Activated T-cell treated with anti-CD3 and anti-CD28 coated beads, Interleukin-2, amount 50 U/mL, for 4 hours (primary cell): ENCODE data around the gene SP3. TPM values are rescaled to one million over a fixed set of nuclear protein-coding genes. Genes with fewer than 3 reads are reported as not detected.
A peak's percentile ranks its signal among the peaks of the same experiment; 100 is the strongest.

Experiments used
- ATAC-seq, 2 donors: fragments of 200-7000 bp; cut with Tn5 transposase; one replicate each; pipeline ENCODE4 v1.10.0; 2021
- DNase-seq: peaks from one replicate; pipeline ENCODE4 v3.0.0-alpha.2; 2020
- H3K27me3 Mint-ChIP-seq: one replicate; pipeline ENCODE4 v1.8.0; 2021; ENCODE audit warnings: low read depth, mixed read lengths
- H3K36me3 Mint-ChIP-seq: one replicate; pipeline ENCODE4 v1.8.0; 2022; ENCODE audit warnings: mixed read lengths; ENCODE audit not compliant: insufficient read depth
- H3K4me1 Mint-ChIP-seq: one replicate; pipeline ENCODE4 v1.8.0; 2021; ENCODE audit warnings: low read depth, mixed read lengths
- H3K4me3 Mint-ChIP-seq: one replicate; pipeline ENCODE4 v1.8.0; 2021; ENCODE audit warnings: mild to moderate bottlenecking, moderate library complexity, mixed read lengths
- H3K9me3 Mint-ChIP-seq: one replicate; pipeline ENCODE4 v1.8.0; 2021; ENCODE audit warnings: mixed read lengths
- total RNA-seq, 3 donors: library from RNA; stranded (reverse); gene quantifications; one replicate each; pipeline ENCODE4 v1.2.1, GENCODE V29; 2021

SP3 gene
- total RNA-seq, 3 donors from 2014 or later, result 86.5 to 89.9 (median 89.9) TPM

- H3K36me3 Mint-ChIP-seq, result peaks cover 54% of the 10 kb centered on the region
- H3K4me1 Mint-ChIP-seq, result peaks cover 93% of the 10 kb centered on the region
- H3K9me3 Mint-ChIP-seq, result no peaks in the 10 kb centered on the region
- H3K27me3 Mint-ChIP-seq, result no peaks in the 10 kb centered on the region
- H3K4me3 Mint-ChIP-seq, result no peak overlapping the region
- no peak for ATAC-seq
- no peak for DNase-seq
Observed at GRCh38 chr2:173955867-173956266, 9.3 kb downstream of the SP3 start.

DNA sequence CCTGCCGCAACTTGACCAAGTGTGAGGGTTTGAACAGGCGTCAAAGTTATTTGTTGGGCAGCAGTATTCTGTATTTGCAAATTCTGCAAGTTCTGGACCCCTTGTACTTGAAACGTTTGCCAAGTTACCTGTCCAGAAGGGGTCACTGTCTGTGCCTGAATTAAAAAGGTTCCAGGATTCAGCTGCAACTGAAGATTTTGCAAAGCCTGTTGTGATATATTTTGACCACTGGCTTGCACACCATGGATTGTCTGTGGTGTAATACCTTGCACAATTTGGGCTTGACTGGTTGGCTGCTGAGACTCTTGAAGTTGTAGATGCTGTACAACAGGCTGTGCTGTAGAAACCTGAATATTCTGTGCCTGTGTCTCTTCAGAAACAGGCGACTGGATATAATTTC is 10.2 kb downstream of the SP3 start:
- no peaks in the 10 kb centered on the region for H3K27me3 Mint-ChIP-seq
- H3K4me3 Mint-ChIP-seq, result no peak overlapping the region
- peaks cover 94% of the 10 kb centered on the region for H3K4me1 Mint-ChIP-seq
- H3K9me3 Mint-ChIP-seq, result no peaks in the 10 kb centered on the region
- ATAC-seq (no peak), DNase-seq (no peak)
- peaks cover 51% of the 10 kb centered on the region for H3K36me3 Mint-ChIP-seq

- peaks cover 91% of the 10 kb centered on the region for H3K4me1 Mint-ChIP-seq
- ATAC-seq (no peak), DNase-seq (no peak)
- no peaks in the 10 kb centered on the region for H3K27me3 Mint-ChIP-seq
- H3K9me3 Mint-ChIP-seq, result no peaks in the 10 kb centered on the region
- H3K4me3 Mint-ChIP-seq, result no peak overlapping the region
- H3K36me3 Mint-ChIP-seq, result peaks cover 47% of the 10 kb centered on the region
Observed at GRCh38 chr2:173953047-173953424, 12.1 kb downstream of the SP3 start.

DNA sequence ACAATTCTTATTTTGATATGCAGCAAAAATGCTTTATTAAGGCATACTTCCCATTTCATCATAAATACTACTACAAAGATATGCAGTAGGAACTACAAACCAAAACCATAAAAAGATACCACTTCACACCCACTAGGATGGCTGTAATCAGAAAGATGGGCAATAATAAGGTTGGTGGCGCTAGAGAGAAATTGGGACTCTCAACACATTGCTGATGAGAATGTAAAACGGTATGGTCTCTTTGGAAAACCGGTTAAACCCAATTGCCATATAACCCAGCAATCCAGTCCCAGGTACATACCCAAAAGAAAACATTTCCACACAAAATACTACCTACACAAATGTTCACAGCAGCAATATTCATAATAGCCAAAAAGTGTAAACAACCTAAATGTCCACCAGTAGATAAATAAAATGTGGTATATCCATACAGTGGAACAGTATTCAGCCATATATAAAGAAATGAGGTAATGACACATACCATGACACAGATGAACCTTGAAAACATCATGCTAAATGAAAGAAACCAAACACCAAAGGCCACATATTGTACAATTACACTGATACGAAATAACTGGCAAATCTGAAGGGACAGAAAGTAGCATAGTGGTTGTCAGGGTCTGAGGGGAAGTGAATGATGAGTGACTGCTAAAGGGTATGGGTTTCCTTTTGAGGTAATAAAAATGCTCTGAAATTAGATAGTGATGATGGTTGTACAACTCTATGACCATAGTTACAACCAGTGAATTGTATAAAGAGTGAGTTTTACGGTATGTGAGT is 12.7 kb downstream of the SP3 start:
- no peak for DNase-seq
- ATAC-seq, result peak; percentile 35 to 48
- Mint-ChIP-seq H3K27me3 (no peaks in the 10 kb centered on the region), H3K9me3 (no peaks in the 10 kb centered on the region), H3K4me3 (peak overlapping the region; percentile 24), H3K4me1 (peaks cover 93% of the 10 kb centered on the region), H3K36me3 (peaks cover 51% of the 10 kb centered on the region)

- no peak for ATAC-seq
- peaks cover 85% of the 10 kb centered on the region for H3K4me1 Mint-ChIP-seq
Observed at GRCh38 chr2:173948842-173949241, 16.3 kb downstream of the SP3 start.

GRCh38 chr2:173948198-173948597 is 17.0 kb downstream of the SP3 start:
- H3K4me3 Mint-ChIP-seq, result no peak overlapping the region
- H3K27me3 Mint-ChIP-seq, result no peaks in the 10 kb centered on the region
- no peak for ATAC-seq
- DNase-seq, result no peak
- H3K4me1 Mint-ChIP-seq, result peaks cover 85% of the 10 kb centered on the region
- no peaks in the 10 kb centered on the region for H3K9me3 Mint-ChIP-seq
- H3K36me3 Mint-ChIP-seq, result peaks cover 30% of the 10 kb centered on the region

More at GRCh38 chr2:173948842-173949241, 16.3 kb downstream of the SP3 start:
- H3K27me3 Mint-ChIP-seq, result no peaks in the 10 kb centered on the region
- peaks cover 32% of the 10 kb centered on the region for H3K36me3 Mint-ChIP-seq
- H3K9me3 Mint-ChIP-seq, result no peaks in the 10 kb centered on the region
- H3K4me3 Mint-ChIP-seq, result no peak overlapping the region
- DNase-seq, result no peak

DNA sequence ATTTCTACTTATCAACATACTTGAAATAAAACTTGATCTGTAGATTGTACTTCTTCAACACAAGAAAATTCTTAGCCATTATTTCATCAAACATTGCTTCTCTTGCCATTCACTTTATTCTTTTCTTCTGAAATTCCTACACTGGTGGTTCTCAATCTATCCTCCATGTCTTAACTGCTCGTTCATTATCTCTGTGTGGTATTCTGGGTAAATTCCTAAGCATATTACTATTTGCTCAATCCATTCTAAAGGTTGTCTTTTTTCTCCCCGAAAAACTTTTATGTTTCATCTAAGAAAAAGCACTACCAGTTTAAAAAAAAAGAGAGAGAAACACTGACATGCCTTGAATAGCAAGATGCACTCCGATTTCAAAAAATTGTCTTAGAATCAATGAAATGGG is 18.0 kb downstream of the SP3 start:
- peaks cover 21% of the 10 kb centered on the region for H3K36me3 Mint-ChIP-seq
- no peak for ATAC-seq
- H3K4me1 Mint-ChIP-seq, result peaks cover 84% of the 10 kb centered on the region
- no peaks in the 10 kb centered on the region for H3K27me3 Mint-ChIP-seq
- no peak overlapping the region for H3K4me3 Mint-ChIP-seq
- no peak for DNase-seq
- no peaks in the 10 kb centered on the region for H3K9me3 Mint-ChIP-seq

GRCh38 chr2:173943738-173944137 is 21.4 kb downstream of the SP3 start:
- DNase-seq (no peak), ATAC-seq (no peak)
- H3K4me3 Mint-ChIP-seq, result no peak overlapping the region
- peaks cover 84% of the 10 kb centered on the region for H3K4me1 Mint-ChIP-seq
- H3K36me3 Mint-ChIP-seq, result peaks cover 19% of the 10 kb centered on the region
- H3K9me3 Mint-ChIP-seq, result no peaks in the 10 kb centered on the region
- H3K27me3 Mint-ChIP-seq, result no peaks in the 10 kb centered on the region

- Mint-ChIP-seq H3K4me1 (peaks cover 89% of the 10 kb centered on the region), H3K4me3 (no peak overlapping the region)
Observed at GRCh38 chr2:173942861-173943523, 22.2 kb downstream of the SP3 start.

DNA sequence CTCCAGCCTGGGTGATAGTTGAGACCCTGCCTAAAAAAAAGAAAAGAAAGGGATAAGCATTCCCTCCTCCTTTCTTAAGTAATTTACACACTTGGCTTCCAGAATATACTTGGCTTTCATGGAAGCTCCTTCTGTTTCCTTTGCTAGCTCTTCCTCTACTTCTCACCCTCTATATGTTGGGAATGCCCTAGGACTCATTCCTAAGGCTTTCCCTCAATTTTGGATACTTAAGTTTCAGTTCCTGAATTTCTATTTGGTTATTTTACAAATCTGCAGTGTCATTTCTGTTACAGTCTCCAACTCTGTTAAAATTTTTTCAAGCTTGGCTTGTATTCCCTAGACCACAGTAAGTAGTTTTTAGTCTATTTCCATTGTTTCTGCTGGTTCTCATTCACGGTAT is 23.6 kb downstream of the SP3 start:
- no peak overlapping the region for H3K4me3 Mint-ChIP-seq
- peaks cover 13% of the 10 kb centered on the region for H3K36me3 Mint-ChIP-seq
- H3K27me3 Mint-ChIP-seq, result no peaks in the 10 kb centered on the region
- DNase-seq, result no peak
- H3K9me3 Mint-ChIP-seq, result no peaks in the 10 kb centered on the region
- ATAC-seq, result no peak
- H3K4me1 Mint-ChIP-seq, result peaks cover 80% of the 10 kb centered on the region

More at GRCh38 chr2:173942861-173943523, 22.2 kb downstream of the SP3 start:
- DNase-seq (no peak), ATAC-seq (no peak)
- H3K27me3 Mint-ChIP-seq, result no peaks in the 10 kb centered on the region
- no peaks in the 10 kb centered on the region for H3K9me3 Mint-ChIP-seq
- H3K36me3 Mint-ChIP-seq, result peaks cover 20% of the 10 kb centered on the region

GRCh38 chr2:173940208-173941020 is 24.8 kb downstream of the SP3 start:
- peak overlapping the region; percentile 19 for H3K4me3 Mint-ChIP-seq
- no peaks in the 10 kb centered on the region for H3K9me3 Mint-ChIP-seq
- H3K4me1 Mint-ChIP-seq, result peaks cover 70% of the 10 kb centered on the region
- DNase-seq (no peak), ATAC-seq (no peak)
- H3K27me3 Mint-ChIP-seq, result no peaks in the 10 kb centered on the region
- H3K36me3 Mint-ChIP-seq, result peaks cover 13% of the 10 kb centered on the region

GRCh38 chr2:173938700-173939384 is 26.3 kb downstream of the SP3 start:
- no peaks in the 10 kb centered on the region for H3K27me3 Mint-ChIP-seq
- no peak for ATAC-seq
- peaks cover 64% of the 10 kb centered on the region for H3K4me1 Mint-ChIP-seq
- DNase-seq, result no peak
- H3K9me3 Mint-ChIP-seq, result no peaks in the 10 kb centered on the region
- H3K36me3 Mint-ChIP-seq, result peaks cover 13% of the 10 kb centered on the region
- no peak overlapping the region for H3K4me3 Mint-ChIP-seq

DNA sequence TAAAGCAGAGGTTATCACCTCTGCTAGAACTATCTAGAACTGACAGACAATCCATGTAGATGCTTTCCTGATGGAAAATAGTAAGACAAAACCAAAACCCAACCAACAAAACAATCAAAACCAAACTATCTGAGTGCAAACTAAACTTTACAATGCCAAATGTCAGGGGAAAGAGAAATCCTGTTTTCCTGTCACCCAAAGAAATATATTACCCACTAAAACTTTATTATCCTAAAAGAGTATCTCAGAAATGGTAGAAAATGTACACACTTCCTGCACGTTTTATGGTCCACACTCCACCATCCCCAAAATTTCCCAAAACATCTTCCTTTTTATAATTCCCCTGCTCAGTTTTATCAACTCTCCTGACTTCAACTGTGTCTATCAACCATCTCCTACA is 29.9 kb downstream of the SP3 start:
- Mint-ChIP-seq H3K9me3 (no peaks in the 10 kb centered on the region), H3K36me3 (peaks cover 12% of the 10 kb centered on the region), H3K27me3 (no peaks in the 10 kb centered on the region), H3K4me1 (peaks cover 50% of the 10 kb centered on the region), H3K4me3 (no peak overlapping the region)
- ATAC-seq, result no peak
- no peak for DNase-seq

- no peak for ATAC-seq
Observed at GRCh38 chr2:173934895-173935294, 30.3 kb downstream of the SP3 start.

More at GRCh38 chr2:173934895-173935294, 30.3 kb downstream of the SP3 start:
- no peak for DNase-seq
- Mint-ChIP-seq H3K9me3 (no peaks in the 10 kb centered on the region), H3K36me3 (peaks cover 10% of the 10 kb centered on the region), H3K4me1 (peaks cover 48% of the 10 kb centered on the region), H3K4me3 (no peak overlapping the region), H3K27me3 (no peaks in the 10 kb centered on the region)
